Neuron (in vitro differentiated cells): ENCODE results near the gene STK32C.
"Not testable (repeated sequence)": the region's sequence is repeated elsewhere in the genome, so short reads cannot be mapped to it uniquely, and the experiment has no call there.

Experiments
- H2AFZ ChIP-seq: one replicate; pipeline ENCODE4 v1.6.1; 2013; ENCODE audit warnings: low read depth, mild to moderate bottlenecking, inconsistent platforms, low read length, moderate library complexity
- H3K27me3 ChIP-seq: one replicate; pipeline ENCODE4 v1.6.1; 2013; ENCODE audit warnings: low read length; ENCODE audit not compliant: insufficient read depth
- H3K36me3 ChIP-seq: one replicate; pipeline ENCODE4 v1.6.1; 2013; ENCODE audit warnings: low read length; ENCODE audit not compliant: insufficient read depth
- H3K4me1 ChIP-seq: one replicate; pipeline ENCODE4 v1.6.1; 2013; ENCODE audit warnings: low read length; ENCODE audit not compliant: insufficient read depth
- H3K4me3 ChIP-seq: 2 replicates; pipeline ENCODE4 v1.5.1; 2013; ENCODE audit warnings: mild to moderate bottlenecking, low read length, moderate library complexity
- H3K9me3 ChIP-seq: one replicate; pipeline ENCODE4 v1.6.1; 2013; ENCODE audit warnings: low read length

Gene STK32C

GRCh38 chr10:132320654-132321469 lies 13.1 kb upstream of the STK32C start:
- Histone ChIP-seq H3K27me3 (no peaks in the 10 kb centered on the region), H3K4me1 (no peaks in the 10 kb centered on the region), H3K36me3 (peaks cover 5% of the 10 kb centered on the region), H3K9me3 (no peaks in the 10 kb centered on the region), H2AFZ (no peak overlapping the region), H3K4me3 (no peak overlapping the region)

- H2AFZ ChIP-seq: no peak overlapping the region
- H3K4me3 ChIP-seq: no peak overlapping the region
- H3K27me3 ChIP-seq: no peaks in the 10 kb centered on the region
- H3K4me1 ChIP-seq: no peaks in the 10 kb centered on the region
- no peaks in the 10 kb centered on the region for H3K9me3 ChIP-seq
- peaks cover 5% of the 10 kb centered on the region for H3K36me3 ChIP-seq
Observed at GRCh38 chr10:132319853-132320653, 12.3 kb upstream of the STK32C start.

GRCh38 chr10:132317477-132317876 lies 9.7 kb upstream of the STK32C start:
- H3K4me3 ChIP-seq, H3K4me1 ChIP-seq: not testable (repeated sequence)

GRCh38 chr10:132316133-132316532 lies 8.4 kb upstream of the STK32C start:
- no peak overlapping the region for H3K4me3 ChIP-seq
- peaks cover 5% of the 10 kb centered on the region for H3K4me1 ChIP-seq
- H3K36me3 ChIP-seq: no peaks in the 10 kb centered on the region
- H3K27me3 ChIP-seq: no peaks in the 10 kb centered on the region
- H2AFZ ChIP-seq: no peak overlapping the region
- no peaks in the 10 kb centered on the region for H3K9me3 ChIP-seq

More at GRCh38 chr10:132317477-132317876, 9.7 kb upstream of the STK32C start:
- H2AFZ ChIP-seq, H3K36me3 ChIP-seq, H3K9me3 ChIP-seq, H3K27me3 ChIP-seq: not testable (repeated sequence)

GRCh38 chr10:132314881-132315280 lies 7.1 kb upstream of the STK32C start:
- H2AFZ ChIP-seq, H3K4me1 ChIP-seq, H3K27me3 ChIP-seq: not testable (repeated sequence)

GRCh38 chr10:132314336-132314735 lies 6.6 kb upstream of the STK32C start:
- Histone ChIP-seq H3K36me3 (no peaks in the 10 kb centered on the region), H3K4me3 (no peak overlapping the region), H3K4me1 (peaks cover 5% of the 10 kb centered on the region), H2AFZ (no peak overlapping the region), H3K9me3 (no peaks in the 10 kb centered on the region), H3K27me3 (no peaks in the 10 kb centered on the region)

More at GRCh38 chr10:132314881-132315280, 7.1 kb upstream of the STK32C start:
- H3K36me3 ChIP-seq, H3K9me3 ChIP-seq, H3K4me3 ChIP-seq: not testable (repeated sequence)

GRCh38 chr10:132313865-132314264 lies 6.1 kb upstream of the STK32C start:
- H3K4me3 ChIP-seq: no peak overlapping the region
- H3K9me3 ChIP-seq: no peaks in the 10 kb centered on the region
- H3K36me3 ChIP-seq: no peaks in the 10 kb centered on the region
- no peak overlapping the region for H2AFZ ChIP-seq
- peaks cover 6% of the 10 kb centered on the region for H3K4me1 ChIP-seq
- no peaks in the 10 kb centered on the region for H3K27me3 ChIP-seq

GRCh38 chr10:132313305-132313704 lies 5.6 kb upstream of the STK32C start:
- no peak overlapping the region for H3K4me3 ChIP-seq
- peaks cover 10% of the 10 kb centered on the region for H3K4me1 ChIP-seq
- H2AFZ ChIP-seq: no peak overlapping the region
- no peaks in the 10 kb centered on the region for H3K9me3 ChIP-seq
- no peaks in the 10 kb centered on the region for H3K27me3 ChIP-seq
- no peaks in the 10 kb centered on the region for H3K36me3 ChIP-seq

GRCh38 chr10:132311338-132311939 lies 3.7 kb upstream of the STK32C start:
- H3K4me3 ChIP-seq: no peak overlapping the region
- no peak overlapping the region for H2AFZ ChIP-seq
- no peaks in the 10 kb centered on the region for H3K9me3 ChIP-seq
- no peaks in the 10 kb centered on the region for H3K27me3 ChIP-seq
- H3K36me3 ChIP-seq: no peaks in the 10 kb centered on the region
- peaks cover 16% of the 10 kb centered on the region for H3K4me1 ChIP-seq

GRCh38 chr10:132310701-132311337 lies 3.1 kb upstream of the STK32C start:
- H3K4me3 ChIP-seq: no peak overlapping the region
- no peaks in the 10 kb centered on the region for H3K36me3 ChIP-seq
- H3K9me3 ChIP-seq: no peaks in the 10 kb centered on the region
- H2AFZ ChIP-seq: no peak overlapping the region
- H3K27me3 ChIP-seq: no peaks in the 10 kb centered on the region
- peaks cover 17% of the 10 kb centered on the region for H3K4me1 ChIP-seq

- Histone ChIP-seq H3K36me3 (no peaks in the 10 kb centered on the region), H3K4me1 (peaks cover 17% of the 10 kb centered on the region), H3K9me3 (no peaks in the 10 kb centered on the region), H3K27me3 (no peaks in the 10 kb centered on the region), H2AFZ (no peak overlapping the region), H3K4me3 (no peak overlapping the region)
Observed at GRCh38 chr10:132309879-132310591, 2.3 kb upstream of the STK32C start.

- H3K36me3 ChIP-seq: no peaks in the 10 kb centered on the region
- H3K4me1 ChIP-seq: peaks cover 17% of the 10 kb centered on the region
- no peaks in the 10 kb centered on the region for H3K9me3 ChIP-seq
- H2AFZ ChIP-seq: no peak overlapping the region
- H3K4me3 ChIP-seq: no peak overlapping the region
- H3K27me3 ChIP-seq: no peaks in the 10 kb centered on the region
Observed at GRCh38 chr10:132309471-132309865, 1.7 kb upstream of the STK32C start.
